Stimulated activated CD4-positive, alpha-beta T cell treated with anti-CD3 and anti-CD28 coated beads, Interleukin-1b, Interleukin-23, amount 100 ng/mL, for 48 hours (primary cell): Measurements from ENCODE around the gene GSX1.
"Not testable (repeated sequence)": the region's sequence is repeated elsewhere in the genome, so short reads cannot be mapped to it uniquely, and the experiment has no call there.

Experiments used
- DNase-seq: peaks from one replicate; pipeline ENCODE4 v3.0.0-alpha.2; 2020

Gene GSX1

DNA sequence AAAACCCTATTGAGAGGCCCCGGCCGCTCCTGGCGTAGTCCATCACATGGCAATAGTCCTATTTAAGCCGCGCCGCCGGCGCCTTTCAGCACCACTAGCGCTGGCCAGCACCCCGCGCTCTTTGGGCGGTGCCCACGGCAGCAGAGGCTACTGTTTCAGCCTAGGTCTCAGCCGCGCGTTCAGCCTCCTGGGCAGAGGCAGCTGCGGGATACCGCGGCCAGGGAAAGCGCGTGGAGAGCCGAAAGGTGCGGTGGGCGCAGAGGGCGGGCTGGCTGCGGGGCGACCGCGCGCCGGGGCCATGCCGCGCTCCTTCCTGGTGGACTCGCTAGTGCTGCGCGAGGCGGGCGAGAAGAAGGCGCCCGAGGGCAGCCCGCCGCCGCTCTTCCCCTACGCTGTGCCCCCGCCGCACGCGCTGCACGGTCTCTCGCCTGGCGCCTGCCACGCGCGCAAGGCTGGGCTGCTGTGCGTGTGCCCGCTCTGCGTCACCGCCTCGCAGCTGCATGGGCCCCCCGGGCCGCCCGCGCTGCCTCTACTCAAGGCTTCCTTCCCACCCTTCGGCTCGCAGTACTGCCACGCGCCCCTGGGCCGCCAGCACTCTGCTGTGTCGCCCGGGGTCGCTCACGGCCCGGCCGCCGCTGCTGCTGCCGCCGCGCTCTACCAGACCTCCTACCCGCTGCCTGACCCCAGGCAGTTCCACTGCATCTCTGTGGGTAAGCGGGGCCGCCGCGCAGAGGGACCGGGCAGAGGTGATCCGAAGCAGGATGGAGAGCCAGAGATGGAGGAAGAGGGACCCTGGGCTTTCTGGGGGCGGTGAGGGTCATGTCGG lies at the start of gene GSX1:
TSS of gene GSX1 (plus strand) at position 91 of the 826 bp plus-strand sequence. CDS start at position 299, 208 bp downstream.
- peak; percentile 53 for DNase-seq

- no peak for DNase-seq
Observed at GRCh38 chr13:27744801-27745200, 47.5 kb upstream of the GSX1 start.

GRCh38 chr13:27745301-27745700 lies 47.0 kb upstream of the GSX1 start:
- no peak for DNase-seq

GRCh38 chr13:27748143-27748542 lies 44.1 kb upstream of the GSX1 start:
- not testable (repeated sequence) for DNase-seq

- DNase-seq = no peak
Observed at GRCh38 chr13:27751953-27752532, 40.2 kb upstream of the GSX1 start.

DNA sequence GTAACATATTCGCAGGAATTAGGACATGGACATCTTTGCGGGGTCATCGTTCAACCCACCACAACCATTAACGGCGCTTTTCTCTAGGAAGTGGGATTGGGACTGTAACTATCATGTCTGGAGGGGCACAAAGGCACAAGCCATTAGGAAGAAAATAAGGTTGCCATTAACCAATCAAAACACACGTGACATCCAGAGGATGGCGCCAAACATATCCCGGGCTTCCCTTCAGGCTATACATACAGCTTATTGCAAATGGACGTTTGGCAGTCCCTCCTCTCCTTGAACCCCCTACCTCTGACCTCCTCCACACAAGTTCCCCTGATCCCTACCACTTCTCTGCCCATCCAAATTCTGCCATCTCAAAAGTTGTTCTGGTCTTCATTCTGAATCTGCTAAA lies 26.6 kb upstream of the GSX1 start:
- no peak for DNase-seq

DNA sequence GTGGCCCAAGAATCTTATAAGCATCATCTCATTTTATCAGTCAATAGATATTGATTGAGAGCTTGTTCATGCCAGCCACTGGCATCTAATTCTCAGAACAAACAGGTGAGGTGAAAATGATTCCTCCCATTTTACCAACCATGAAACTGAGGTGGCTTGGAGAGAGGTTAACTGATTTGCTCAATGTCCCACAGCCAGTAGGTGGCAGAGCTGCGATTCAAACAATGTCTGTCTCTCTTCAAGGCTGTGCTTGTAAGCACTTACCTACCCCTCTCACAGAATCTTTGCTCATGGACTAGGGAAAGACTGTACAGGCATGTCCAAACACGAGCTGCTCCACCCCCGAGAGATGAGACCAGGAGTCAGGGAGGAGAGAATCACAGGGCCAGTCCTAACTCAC lies 21.5 kb upstream of the GSX1 start:
- DNase-seq = peak; percentile 22

- DNase-seq = no peak
Observed at GRCh38 chr13:27772651-27773425, 19.4 kb upstream of the GSX1 start.

GRCh38 chr13:27774169-27774568 lies 18.1 kb upstream of the GSX1 start:
- no peak for DNase-seq

- DNase-seq = no peak
Observed at GRCh38 chr13:27774651-27775050, 17.6 kb upstream of the GSX1 start.

- DNase-seq = no peak
Observed at GRCh38 chr13:27775943-27776342, 16.3 kb upstream of the GSX1 start.

- DNase-seq = no peak
Observed at GRCh38 chr13:27782151-27782550, 10.1 kb upstream of the GSX1 start.

DNA sequence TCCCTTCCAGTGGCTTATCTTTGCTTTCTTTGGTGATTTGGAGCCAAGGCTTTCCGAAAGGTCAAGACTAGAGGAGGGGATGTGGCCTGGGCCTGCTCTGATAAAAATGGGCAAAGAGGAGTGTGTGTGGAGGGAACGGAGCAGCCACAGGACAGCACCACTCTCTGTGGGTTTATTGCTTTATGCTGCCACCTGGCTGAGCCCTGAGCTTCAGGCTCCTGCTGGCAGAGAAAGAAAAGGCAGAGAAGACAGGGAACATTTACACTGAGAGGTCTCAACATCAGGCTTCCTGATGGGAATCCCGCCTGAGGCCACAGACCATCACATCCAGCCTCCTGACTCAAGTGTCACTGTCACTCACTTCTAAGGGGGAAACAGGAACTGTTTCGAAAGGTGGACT lies 9.2 kb upstream of the GSX1 start:
- no peak for DNase-seq

DNA sequence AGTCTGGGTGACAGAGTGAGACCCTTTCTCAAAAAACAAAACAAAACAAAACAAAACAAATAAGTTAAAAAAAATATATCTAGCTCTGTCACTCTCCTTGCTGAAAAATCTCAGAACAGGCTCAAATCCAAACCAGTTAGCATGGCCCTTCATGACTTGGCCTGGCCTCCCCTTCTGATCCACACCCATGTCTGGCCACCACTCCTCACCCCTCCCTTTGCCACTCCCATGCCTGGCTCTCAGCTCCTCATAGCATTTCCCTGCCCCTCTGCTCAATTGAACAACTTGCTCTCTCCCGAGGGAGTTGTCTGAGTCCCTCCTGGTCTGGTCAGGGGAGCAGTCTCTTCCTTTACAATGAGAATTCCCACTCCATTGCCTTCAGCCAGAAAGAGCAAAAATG lies 4.0 kb upstream of the GSX1 start:
- DNase-seq = no peak

DNA sequence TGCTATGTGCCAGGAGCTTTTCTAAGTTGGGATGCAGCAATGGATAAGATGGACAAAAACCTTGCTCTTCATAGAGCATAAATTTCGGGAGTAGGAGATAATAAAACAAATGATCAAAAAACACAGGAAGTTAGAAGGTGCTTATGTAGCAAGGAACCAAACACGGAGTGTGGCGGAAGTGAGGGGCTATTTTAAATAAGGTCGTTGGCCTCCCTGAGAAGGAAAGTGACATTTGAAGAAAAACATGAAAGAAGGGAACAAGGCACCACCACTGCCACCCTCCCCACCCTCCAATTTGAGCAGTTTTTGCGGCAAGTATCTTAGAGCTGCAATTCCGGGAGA lies 3.2 kb upstream of the GSX1 start:
- DNase-seq = no peak

- no peak for DNase-seq
Observed at GRCh38 chr13:27789495-27790303, 2.6 kb upstream of the GSX1 start.

- DNase-seq = no peak
Observed at GRCh38 chr13:27790523-27790922, 1.8 kb upstream of the GSX1 start.

GRCh38 chr13:27791146-27791900 lies 960 bp upstream of the GSX1 start:
- no peak for DNase-seq

- DNase-seq = no peak
Observed at GRCh38 chr13:27791901-27792392, 336 bp upstream of the GSX1 start.

GRCh38 chr13:27793507-27794367 lies 1.5 kb downstream of the GSX1 start:
- DNase-seq = no peak

- DNase-seq = no peak
Observed at GRCh38 chr13:27794368-27794691, 2.0 kb downstream of the GSX1 start.
